GM12874 (cell line): ENCODE results near the gene TMEM217.

Experiments used
- TF ChIP-seq, protein P1 (sequence below): IDR thresholded peaks from 2 replicates; pipeline ENCODE4 v1.5.1; 2011; ENCODE audit warnings: low read depth, mild to moderate bottlenecking, control low read depth, low read length, moderate library complexity; ENCODE audit not compliant: insufficient read depth

Gene TMEM217

DNA sequence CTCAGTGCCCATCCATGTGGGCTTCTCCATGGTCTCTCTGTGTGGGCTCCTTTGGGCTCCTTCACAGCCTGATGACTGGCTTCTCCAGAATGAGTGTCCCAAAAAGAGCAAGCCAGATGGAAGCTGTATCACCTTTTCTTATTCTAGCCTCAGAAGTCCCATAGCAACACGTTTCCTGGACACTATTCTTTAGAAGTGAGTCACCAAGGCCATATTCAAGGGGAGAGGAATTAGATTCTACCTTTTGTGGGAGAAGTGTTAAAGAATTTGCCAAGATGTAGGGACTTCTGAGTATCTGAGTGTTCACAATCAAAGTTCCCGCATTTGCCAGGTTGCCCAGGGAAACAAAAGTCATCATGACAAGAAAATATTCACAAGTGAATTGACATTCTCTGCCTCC, 21.0 kb downstream of the TMEM217 start:
- TF ChIP-seq, protein P1, sequence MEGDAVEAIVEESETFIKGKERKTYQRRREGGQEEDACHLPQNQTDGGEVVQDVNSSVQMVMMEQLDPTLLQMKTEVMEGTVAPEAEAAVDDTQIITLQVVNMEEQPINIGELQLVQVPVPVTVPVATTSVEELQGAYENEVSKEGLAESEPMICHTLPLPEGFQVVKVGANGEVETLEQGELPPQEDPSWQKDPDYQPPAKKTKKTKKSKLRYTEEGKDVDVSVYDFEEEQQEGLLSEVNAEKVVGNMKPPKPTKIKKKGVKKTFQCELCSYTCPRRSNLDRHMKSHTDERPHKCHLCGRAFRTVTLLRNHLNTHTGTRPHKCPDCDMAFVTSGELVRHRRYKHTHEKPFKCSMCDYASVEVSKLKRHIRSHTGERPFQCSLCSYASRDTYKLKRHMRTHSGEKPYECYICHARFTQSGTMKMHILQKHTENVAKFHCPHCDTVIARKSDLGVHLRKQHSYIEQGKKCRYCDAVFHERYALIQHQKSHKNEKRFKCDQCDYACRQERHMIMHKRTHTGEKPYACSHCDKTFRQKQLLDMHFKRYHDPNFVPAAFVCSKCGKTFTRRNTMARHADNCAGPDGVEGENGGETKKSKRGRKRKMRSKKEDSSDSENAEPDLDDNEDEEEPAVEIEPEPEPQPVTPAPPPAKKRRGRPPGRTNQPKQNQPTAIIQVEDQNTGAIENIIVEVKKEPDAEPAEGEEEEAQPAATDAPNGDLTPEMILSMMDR = no peak

DNA sequence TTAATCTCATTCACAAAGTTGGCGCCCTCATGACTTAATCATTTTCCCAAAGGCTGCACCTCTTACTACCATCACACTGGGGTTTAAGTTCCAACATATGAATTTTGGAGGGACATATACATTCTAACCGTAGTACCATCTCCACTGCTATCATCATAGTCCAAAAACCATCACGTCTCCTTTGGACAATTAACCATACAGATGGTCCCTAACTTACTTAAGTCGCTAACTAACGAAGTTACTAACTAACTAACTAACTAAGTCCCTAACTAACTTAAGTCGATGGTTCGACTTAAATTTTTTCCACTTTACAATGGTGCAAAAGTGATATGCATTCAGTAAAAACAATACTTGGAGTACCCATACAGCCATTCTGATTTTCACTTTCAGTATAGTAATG, 24.4 kb downstream of the TMEM217 start:
- TF ChIP-seq, protein P1 = no peak

DNA sequence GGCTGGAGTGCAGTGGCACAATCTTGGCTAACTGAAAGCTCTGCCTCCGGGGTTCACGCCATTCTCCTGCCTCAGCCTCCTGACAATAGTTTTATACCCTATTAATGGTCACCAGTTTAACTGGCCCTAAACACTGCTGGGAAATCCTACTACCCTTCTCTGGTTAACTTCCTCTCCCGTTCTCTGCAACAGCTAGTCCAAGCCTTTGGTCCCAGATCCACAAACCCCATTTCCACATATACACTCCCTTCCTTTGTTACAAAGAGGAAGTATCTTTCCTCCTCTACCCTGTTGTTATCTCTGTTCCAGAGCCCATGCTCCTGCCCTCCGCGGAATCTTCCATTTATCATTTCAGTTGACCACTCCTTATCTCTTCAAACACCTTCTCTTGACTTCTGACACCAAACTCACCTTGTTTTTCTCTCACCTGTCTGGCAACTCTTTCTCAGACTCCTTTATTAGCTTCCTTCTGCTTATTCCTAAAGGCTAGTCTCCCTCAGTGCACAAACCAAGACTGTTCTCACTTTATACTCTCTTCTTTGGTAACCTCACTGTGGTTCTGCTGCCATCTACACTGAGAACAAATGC, 25.4 kb downstream of the TMEM217 start:
- TF ChIP-seq, protein P1 = no peak

DNA sequence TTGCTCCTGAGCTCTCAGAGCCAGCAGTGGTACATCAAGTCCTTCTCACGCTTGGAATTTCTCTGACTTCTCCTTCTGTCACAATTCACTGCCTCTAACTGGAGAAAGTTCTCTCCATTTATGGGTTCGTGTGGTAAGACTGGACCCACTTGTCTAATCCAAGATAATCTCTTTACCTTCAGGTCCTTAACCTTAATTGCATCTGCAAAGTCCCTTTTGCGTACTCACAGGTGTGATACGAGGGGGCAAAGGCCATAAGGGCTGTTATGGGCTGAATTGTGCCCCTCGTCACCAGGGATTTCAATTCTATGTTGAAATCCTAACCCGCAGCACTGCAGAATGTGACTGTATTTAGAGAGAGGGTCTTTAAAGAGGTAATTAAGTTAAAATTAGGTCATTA, 27.8 kb downstream of the TMEM217 start:
- TF ChIP-seq, protein P1 = no peak

DNA sequence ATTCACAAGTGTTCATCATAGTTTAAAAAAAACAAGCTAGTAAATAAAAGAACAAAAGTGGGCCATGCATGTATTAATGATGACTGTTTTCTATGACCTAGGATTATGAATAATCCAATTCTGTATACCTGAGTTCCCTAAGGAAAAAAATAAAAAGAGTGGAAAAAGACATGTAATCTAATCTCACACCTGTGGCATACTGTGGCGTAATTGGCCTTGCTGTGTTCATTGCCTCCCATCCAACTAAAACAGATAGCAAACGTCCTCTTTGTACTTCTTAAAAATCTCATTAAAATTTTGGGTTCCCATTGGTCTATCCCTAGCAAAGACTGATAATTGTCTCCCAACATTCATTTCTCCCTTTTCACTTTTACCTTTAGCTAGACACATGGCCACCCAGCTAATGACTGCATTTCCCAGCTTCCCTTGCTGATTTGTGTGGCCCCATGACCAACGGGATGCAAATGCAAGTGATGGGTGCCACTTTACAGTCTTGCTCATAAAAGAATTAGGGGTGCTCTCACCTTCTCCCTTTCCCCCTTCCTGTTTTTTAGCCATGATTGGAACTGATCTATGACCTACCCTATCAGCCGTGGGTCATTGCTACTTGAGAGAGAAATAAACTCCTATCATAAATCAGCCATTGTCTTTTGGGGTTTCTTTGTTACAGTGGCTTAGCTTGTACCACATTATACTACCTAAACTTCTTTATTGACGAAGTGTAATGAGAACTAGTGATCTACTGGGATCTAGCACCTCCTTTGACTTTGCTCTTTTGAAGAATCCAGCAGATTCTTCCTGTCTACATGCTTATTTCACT, 32.4 kb downstream of the TMEM217 start:
- TF ChIP-seq, protein P1 = no peak

DNA sequence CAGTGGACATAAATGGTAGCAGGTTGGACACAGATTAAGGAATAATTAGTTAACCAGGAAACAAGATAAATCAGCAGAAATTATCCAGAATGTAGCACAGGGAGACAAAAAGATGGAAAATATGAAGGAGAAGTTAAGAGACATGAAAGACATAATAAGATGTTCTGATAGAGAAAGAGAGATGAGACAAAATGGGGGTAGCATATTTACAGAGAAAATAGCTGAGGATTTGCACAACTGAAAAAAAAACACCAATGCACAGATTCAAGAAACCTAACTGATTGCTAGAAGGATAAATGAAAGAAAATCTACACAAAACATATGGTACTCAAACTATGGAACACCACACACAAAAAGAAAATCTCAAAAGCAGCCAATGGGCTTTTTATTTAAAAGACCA, 35.0 kb downstream of the TMEM217 start:
- TF ChIP-seq, protein P1 = no peak

DNA sequence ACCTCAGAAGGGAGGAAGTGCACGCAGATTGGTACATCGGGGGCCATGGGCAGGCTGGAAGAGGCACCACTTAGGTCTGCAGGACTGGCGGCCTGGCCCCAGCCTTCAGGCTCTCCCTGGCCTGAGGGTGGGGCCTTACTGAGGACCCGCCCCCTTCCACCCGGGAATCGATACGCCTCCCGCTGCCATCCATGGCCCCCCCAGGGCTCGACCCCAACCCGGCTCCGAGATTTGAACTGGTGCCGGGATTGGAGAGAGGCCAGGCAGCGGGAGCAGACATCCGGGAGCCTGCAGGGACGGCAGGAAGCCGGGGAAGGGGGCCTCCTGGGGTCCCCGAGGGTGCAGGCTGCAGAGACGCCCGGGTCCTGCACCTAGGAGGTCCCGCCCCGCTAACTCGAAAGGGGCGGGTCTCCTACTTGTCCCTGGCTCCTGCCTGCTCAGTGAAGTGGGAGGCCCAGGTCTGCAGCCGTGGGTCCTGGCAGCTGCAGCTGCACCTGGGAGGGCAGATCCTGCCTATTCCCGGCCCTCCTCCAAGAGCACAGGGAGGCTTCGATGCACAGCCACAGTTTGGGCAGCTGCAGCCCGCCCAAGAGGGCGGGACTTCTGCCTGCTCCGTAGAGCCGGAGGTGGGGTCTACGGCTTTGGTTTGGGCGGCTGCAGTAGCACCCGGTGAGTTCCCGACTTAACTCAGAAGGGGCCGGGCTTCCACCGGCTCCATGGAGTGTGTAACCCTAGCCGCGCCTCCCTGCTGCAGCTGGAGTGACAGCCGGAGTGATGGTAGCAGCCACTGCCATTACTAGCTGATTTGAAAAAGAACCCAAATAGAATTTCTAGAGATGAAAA, 35.6 kb downstream of the TMEM217 start:
- TF ChIP-seq, protein P1 = no peak
